NCI-H128 (cell line): ENCODE results near the gene SPRED2.

Experiments
- DNase-seq: peaks from one replicate; lab custom pipeline; 2025; ENCODE audit not compliant: unreplicated experiment; lab: John Stamatoyannopoulos, UW

The SPRED2 gene

DNA sequence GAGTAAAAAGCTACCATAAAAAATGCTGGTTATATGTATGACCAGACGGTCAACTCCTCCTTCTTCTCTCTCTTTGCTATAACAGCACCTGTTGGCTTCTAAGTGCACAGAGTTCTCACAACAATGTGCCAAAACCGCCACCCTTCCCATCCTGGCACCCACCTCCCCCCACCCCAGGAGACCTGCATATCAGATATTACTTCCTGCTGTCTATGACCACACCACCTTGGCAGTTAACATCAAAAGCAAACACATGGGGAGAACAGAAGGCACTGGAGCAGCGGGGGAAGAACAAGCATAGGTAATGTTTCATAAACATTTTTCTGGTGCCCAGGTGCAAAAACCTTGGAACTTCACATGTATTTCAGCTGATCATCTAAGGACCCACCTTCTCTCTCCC is 15.5 kb downstream of the SPRED2 start:
- DNase-seq, result no peak

GRCh38 chr2:65416321-65416720 is 16.1 kb downstream of the SPRED2 start:
- no peak for DNase-seq

DNA sequence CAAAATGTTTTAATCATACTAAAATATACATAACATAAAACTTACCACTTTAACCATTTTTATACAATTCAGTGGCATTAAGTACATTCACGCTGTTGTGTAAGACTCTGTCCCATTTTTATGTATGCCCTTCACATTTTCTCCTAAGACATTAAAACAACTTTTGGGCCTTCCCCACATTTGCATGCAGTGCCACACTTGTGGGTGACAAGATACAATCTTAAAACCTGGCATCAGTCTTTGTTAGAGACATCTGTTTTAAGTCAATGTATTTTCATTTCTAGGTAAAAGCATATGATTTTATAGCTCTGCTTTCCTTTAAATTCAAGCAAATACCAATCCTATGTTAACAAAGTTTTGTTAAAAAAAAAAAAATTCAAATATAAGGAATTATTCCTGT is 17.3 kb downstream of the SPRED2 start:
- no peak for DNase-seq

DNA sequence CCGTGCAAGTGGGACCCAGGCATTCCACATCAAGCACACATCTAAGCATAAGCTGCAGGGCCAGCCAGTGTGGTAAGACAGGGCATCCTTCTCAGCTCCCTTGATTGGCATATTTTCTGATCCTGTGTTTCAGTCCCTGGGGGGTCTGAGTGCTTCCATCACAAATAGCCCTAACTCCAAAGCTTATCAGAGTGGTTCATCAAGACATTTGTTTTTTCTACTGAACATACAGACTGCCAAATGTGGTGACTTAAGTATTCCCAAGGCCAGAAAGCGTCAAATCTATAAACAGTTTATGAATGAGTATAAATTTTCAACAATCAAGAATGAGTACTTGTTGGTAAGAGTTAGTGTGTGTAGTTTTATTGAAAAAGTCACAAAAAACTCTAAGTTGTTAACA is 18.8 kb downstream of the SPRED2 start:
- DNase-seq, result no peak

- no peak for DNase-seq
These were observed 19.3 kb downstream of the SPRED2 start for GRCh38 chr2:65413106-65413505.

GRCh38 chr2:65411056-65411795 is 21.2 kb downstream of the SPRED2 start:
- DNase-seq, result no peak

DNA sequence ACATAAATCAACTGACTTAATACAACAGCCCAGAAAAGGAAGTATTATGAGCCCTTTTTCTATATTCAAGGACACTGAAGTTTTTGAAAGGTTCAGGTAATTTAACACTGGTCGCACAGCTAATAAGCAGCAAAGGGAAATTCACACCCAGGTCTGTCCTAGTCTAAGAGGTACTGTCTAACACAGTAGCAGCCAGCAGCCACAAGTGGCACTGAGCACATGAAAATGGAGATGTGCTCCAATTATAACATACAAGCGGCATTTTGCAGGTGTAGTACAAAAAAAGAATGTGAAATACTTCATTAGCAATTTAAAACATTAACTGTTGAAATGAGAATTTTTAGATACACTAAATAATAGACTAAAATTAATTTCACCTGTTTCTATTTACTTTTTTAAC is 23.4 kb downstream of the SPRED2 start:
- no peak for DNase-seq

DNA sequence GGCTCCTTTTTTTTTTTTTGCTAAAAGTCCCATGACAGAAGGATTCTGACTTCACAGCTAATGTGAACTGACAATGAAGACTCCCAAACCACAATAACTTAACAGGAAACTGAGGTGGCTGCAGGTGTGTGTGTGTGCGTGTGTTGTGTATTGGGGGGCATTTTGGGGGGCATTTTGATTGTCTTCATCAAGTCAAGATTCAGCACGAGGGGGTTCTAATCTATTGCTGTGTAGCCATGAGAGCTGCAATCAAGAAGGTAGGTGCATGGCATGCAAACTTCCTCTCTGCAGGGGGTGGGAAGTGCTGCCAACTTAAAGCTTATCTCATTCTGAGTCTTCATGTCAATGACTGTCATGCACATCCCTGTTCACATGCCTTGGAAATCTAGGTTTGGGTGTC is 25.2 kb downstream of the SPRED2 start:
- DNase-seq, result no peak

DNA sequence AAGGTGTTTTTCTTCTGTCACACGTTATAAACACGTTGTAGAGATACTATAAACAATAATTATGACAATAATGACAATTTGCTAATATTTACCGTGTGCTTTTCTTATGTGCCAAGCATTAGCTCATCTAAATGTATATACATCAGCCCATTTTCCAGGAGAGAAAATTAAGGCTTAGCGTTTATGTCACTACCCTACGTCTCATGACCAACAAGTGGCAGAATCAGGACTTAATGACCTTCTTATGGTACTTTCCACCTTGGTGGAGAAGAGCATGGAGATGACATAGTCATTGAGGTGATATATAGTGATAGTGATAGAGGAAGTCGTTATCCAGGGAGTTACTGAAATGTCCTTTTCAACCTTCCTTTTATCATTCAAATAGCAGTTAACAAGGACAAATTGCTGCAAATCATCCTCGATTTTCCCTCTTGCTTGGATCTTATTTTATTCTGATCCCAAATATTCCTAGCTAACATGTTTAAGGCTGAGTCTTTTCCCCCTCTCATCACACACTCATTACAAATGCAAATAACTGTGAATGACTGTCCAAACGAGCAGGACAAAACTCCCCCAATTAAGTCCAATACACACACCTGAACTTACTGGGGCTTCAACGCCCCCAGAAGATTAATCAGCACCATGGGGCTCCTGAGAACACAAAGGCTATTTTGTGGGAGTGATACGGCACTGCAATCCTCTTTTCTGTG is 27.3 kb downstream of the SPRED2 start:
- DNase-seq, result no peak

GRCh38 chr2:65403529-65403915 is 28.9 kb downstream of the SPRED2 start:
- no peak for DNase-seq

DNA sequence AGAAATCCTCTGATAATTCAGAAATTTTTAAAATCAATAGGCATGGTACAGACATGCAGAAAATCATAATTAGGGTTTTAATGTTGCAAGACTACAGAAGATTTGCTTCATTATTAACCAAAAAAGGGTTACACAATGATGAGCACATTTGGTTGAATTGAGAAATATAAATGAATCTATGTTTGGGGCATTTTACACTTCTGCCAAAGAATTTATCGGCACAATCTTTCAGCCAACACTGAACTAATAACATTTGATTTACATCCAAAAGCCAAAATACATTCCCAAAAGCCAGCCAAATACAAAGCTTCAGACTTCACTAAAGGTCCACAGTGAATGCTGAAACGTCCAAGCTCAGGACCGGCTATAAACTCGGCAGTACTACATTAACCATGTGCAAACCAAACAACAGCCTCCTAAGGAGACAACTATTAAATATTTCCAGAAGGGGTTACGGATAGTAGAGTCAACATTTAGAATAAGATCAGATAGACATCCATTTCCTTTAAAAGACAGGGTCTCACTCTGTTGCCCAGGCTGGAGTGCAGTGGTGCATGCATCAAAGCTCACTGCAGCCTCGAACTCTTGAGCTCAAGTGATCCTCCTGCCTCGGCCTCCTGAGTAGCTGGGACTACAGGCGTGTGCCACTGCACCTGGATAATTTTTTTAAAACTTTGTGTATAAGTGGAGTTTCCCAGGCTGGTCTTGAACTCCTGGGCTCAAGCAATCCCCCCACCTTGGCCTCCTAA is 29.4 kb downstream of the SPRED2 start:
- no peak for DNase-seq

- no peak for DNase-seq
These were observed 30.1 kb downstream of the SPRED2 start for GRCh38 chr2:65402323-65402722.

DNA sequence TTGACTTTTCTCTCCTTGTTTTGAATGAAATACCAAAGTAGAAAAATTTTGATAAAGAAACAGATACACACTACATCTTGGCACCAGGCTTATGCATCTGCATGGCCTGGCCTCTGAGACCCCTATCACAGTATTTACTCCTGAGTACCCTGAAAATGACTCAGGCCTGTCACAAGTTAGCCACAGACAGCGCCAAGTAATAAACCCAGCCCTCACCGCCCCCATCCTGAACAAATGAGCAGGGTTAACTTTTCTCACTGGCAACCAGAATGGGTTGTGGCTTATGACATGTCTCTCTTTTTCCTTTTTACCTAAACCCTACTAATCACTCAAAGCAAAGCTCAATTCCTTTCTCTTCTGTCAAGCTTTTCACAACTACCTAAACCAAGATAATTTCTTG is 35.3 kb downstream of the SPRED2 start:
- DNase-seq, result no peak

GRCh38 chr2:65396348-65397026 is 35.9 kb downstream of the SPRED2 start:
- no peak for DNase-seq

DNA sequence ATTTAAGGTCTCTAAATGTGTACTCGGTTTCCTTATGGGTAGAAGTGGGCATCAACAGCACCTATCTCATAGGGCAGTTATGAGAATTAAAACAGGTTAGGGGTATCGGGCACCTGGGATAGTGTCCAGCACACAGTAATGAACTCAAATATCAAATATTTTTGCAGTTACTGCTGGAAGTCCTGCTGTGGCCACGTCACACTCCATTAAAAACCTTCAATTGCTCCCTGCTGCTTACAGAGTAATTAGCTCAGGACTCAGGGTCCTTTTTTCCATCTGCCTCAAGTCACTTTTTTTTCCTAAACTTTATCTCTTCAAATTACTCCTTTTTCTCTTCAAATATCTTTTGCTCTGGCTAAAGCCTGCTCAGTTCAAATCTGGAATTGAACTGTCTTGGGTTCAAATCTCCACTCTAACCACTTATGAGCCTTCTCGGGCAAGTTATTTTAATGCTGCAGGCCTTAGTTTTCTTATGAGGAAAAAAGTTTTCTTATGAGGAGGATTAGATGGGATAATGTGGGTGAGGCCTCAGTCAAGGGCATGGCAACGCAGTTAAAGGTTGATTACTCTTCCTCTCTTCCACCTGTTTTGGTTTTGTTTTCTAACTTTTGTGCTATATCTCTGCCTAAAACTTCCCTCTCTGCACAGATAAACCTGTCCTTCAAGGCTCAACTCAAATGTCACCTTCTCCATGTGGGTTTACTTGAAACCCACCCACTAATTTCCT is 36.6 kb downstream of the SPRED2 start:
- DNase-seq, result no peak

GRCh38 chr2:65393743-65394422 is 38.5 kb downstream of the SPRED2 start:
- DNase-seq, result no peak

GRCh38 chr2:65393046-65393445 is 39.4 kb downstream of the SPRED2 start:
- no peak for DNase-seq

- DNase-seq, result no peak
These were observed 39.8 kb downstream of the SPRED2 start for GRCh38 chr2:65392609-65393008.

GRCh38 chr2:65390134-65390533 is 42.3 kb downstream of the SPRED2 start:
- DNase-seq, result no peak

DNA sequence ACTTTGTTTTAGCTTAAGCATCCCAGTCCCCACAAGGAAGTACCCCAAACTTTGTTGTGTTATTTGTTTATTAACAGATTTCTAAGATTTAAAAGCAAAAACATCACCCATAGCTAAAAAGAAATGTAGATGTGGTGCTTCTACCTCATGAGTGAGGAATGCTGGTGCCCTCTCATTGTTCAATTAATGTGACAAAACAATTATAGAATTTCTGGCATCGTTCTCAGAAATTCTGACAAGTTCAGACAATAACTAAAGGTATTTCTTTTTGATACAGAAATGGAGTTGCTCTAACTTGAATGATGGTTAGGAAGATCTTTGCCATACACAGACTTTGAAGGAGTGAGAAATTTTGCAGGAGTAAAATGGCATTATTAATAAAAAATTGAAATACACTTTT is 42.9 kb downstream of the SPRED2 start:
- DNase-seq, result no peak
